ENCODE measurements around the gene EHD1. TPM values are rescaled to one million over a fixed set of nuclear protein-coding genes. Genes with fewer than 3 reads are reported as not detected.
A peak's percentile ranks its signal among the peaks of the same experiment; 100 is the strongest.

EHD1 gene
- total and polyA plus RNA-seq, 9 donors = 46.1 to 117 (median 87.0) TPM

- peaks cover 52% of the 10 kb centered on the region for H3K36me3 ChIP-seq (ENCODE audit: control insufficient read depth, insufficient read depth, low read length)
- peaks cover 92% of the 10 kb centered on the region for H3K4me1 ChIP-seq (ENCODE audit: control insufficient read depth, insufficient read depth, low read length)
- 71% methylated on average over 16 of the region's 28 CpGs for WGBS (ENCODE audit: insufficient coverage)
Measured at GRCh38 chr11:64867748-64868462, 10.5 kb downstream of the EHD1 start.

GRCh38 chr11:64866173-64866491, 12.3 kb downstream of the EHD1 start:
- H3K4me3 ChIP-seq (ENCODE audit: low read length) = no peak overlapping the region
- H3K36me3 ChIP-seq (ENCODE audit: control insufficient read depth, insufficient read depth, low read length) = peaks cover 35% of the 10 kb centered on the region
- no peaks in the 10 kb centered on the region for H3K27me3 ChIP-seq (ENCODE audit: control insufficient read depth, insufficient read depth, low read length)
- peaks cover 91% of the 10 kb centered on the region for H3K4me1 ChIP-seq (ENCODE audit: control insufficient read depth, insufficient read depth, low read length)
- no peak for DNase-seq
- 100% methylated on average over 2 of the region's 4 CpGs for WGBS (ENCODE audit: insufficient coverage)
- H3K27ac ChIP-seq (ENCODE audit: low read length) = peak overlapping the region; percentile 24
- no peaks in the 10 kb centered on the region for H3K9me3 ChIP-seq (replicated peaks; ENCODE audit: control insufficient read depth, low read depth, low read length)

More at GRCh38 chr11:64867748-64868462, 10.5 kb downstream of the EHD1 start:
- no peak for DNase-seq
- Histone ChIP-seq H3K9me3 (replicated peaks; ENCODE audit: control insufficient read depth, low read depth, low read length) (no peaks in the 10 kb centered on the region), H3K27ac (ENCODE audit: low read length) (peak overlapping the region; percentile 94), H3K27me3 (ENCODE audit: control insufficient read depth, insufficient read depth, low read length) (no peaks in the 10 kb centered on the region), H3K4me3 (ENCODE audit: low read length) (no peak overlapping the region)

GRCh38 chr11:64865286-64866172, 12.9 kb downstream of the EHD1 start:
- peaks cover 88% of the 10 kb centered on the region for H3K4me1 ChIP-seq (ENCODE audit: control insufficient read depth, insufficient read depth, low read length)
- DNase-seq = no peak
- no peaks in the 10 kb centered on the region for H3K9me3 ChIP-seq (replicated peaks; ENCODE audit: control insufficient read depth, low read depth, low read length)
- H3K36me3 ChIP-seq (ENCODE audit: control insufficient read depth, insufficient read depth, low read length) = peaks cover 29% of the 10 kb centered on the region
- WGBS (ENCODE audit: insufficient coverage) = 72% methylated on average over 10 of the region's 15 CpGs
- peak overlapping the region; percentile 95 for H3K27ac ChIP-seq (ENCODE audit: low read length)
- no peaks in the 10 kb centered on the region for H3K27me3 ChIP-seq (ENCODE audit: control insufficient read depth, insufficient read depth, low read length)
- no peak overlapping the region for H3K4me3 ChIP-seq (ENCODE audit: low read length)

GRCh38 chr11:64864473-64865285, 13.7 kb downstream of the EHD1 start:
- Histone ChIP-seq H3K9me3 (replicated peaks; ENCODE audit: control insufficient read depth, low read depth, low read length) (no peaks in the 10 kb centered on the region), H3K4me3 (ENCODE audit: low read length) (no peak overlapping the region), H3K4me1 (ENCODE audit: control insufficient read depth, insufficient read depth, low read length) (peaks cover 82% of the 10 kb centered on the region), H3K27me3 (ENCODE audit: control insufficient read depth, insufficient read depth, low read length) (no peaks in the 10 kb centered on the region), H3K27ac (ENCODE audit: low read length) (peak overlapping the region; percentile 95), H3K36me3 (ENCODE audit: control insufficient read depth, insufficient read depth, low read length) (peaks cover 27% of the 10 kb centered on the region)
- WGBS (ENCODE audit: insufficient coverage) = 34% methylated on average over 13 of the region's 18 CpGs
- DNase-seq = peak; percentile 93

- Histone ChIP-seq H3K4me1 (ENCODE audit: control insufficient read depth, insufficient read depth, low read length) (peaks cover 82% of the 10 kb centered on the region), H3K36me3 (ENCODE audit: control insufficient read depth, insufficient read depth, low read length) (peaks cover 28% of the 10 kb centered on the region), H3K27ac (ENCODE audit: low read length) (peak overlapping the region; percentile 95), H3K27me3 (ENCODE audit: control insufficient read depth, insufficient read depth, low read length) (no peaks in the 10 kb centered on the region), H3K4me3 (ENCODE audit: low read length) (no peak overlapping the region), H3K9me3 (replicated peaks; ENCODE audit: control insufficient read depth, low read depth, low read length) (no peaks in the 10 kb centered on the region)
- DNase-seq = no peak
- 31% methylated on average over 9 of the region's 9 CpGs for WGBS (ENCODE audit: insufficient coverage)
Measured at GRCh38 chr11:64864135-64864472, 14.3 kb downstream of the EHD1 start.

- Histone ChIP-seq H3K4me3 (ENCODE audit: low read length) (no peak overlapping the region), H3K9me3 (replicated peaks; ENCODE audit: control insufficient read depth, low read depth, low read length) (no peaks in the 10 kb centered on the region), H3K27ac (ENCODE audit: low read length) (peak overlapping the region; percentile 95), H3K27me3 (ENCODE audit: control insufficient read depth, insufficient read depth, low read length) (no peaks in the 10 kb centered on the region), H3K4me1 (ENCODE audit: control insufficient read depth, insufficient read depth, low read length) (peaks cover 82% of the 10 kb centered on the region), H3K36me3 (ENCODE audit: control insufficient read depth, insufficient read depth, low read length) (peaks cover 29% of the 10 kb centered on the region)
- DNase-seq = peak; percentile 57
- 18% methylated on average over 21 of the region's 23 CpGs for whole genome bisulfite sequencing (ENCODE audit: insufficient coverage)
Measured at GRCh38 chr11:64863391-64864060, 14.9 kb downstream of the EHD1 start.

- Histone ChIP-seq H3K27me3 (ENCODE audit: control insufficient read depth, insufficient read depth, low read length) (no peaks in the 10 kb centered on the region), H3K4me3 (ENCODE audit: low read length) (no peak overlapping the region), H3K4me1 (ENCODE audit: control insufficient read depth, insufficient read depth, low read length) (peaks cover 82% of the 10 kb centered on the region), H3K9me3 (replicated peaks; ENCODE audit: control insufficient read depth, low read depth, low read length) (no peaks in the 10 kb centered on the region), H3K27ac (ENCODE audit: low read length) (peak overlapping the region; percentile 95), H3K36me3 (ENCODE audit: control insufficient read depth, insufficient read depth, low read length) (peaks cover 27% of the 10 kb centered on the region)
- 22% methylated on average over 5 of the region's 9 CpGs for WGBS (ENCODE audit: insufficient coverage)
- peak; percentile 59 for DNase-seq
Measured at GRCh38 chr11:64862987-64863390, 15.4 kb downstream of the EHD1 start.

- peaks cover 82% of the 10 kb centered on the region for H3K4me1 ChIP-seq (ENCODE audit: control insufficient read depth, insufficient read depth, low read length)
- H3K27me3 ChIP-seq (ENCODE audit: control insufficient read depth, insufficient read depth, low read length) = no peaks in the 10 kb centered on the region
- peaks cover 33% of the 10 kb centered on the region for H3K36me3 ChIP-seq (ENCODE audit: control insufficient read depth, insufficient read depth, low read length)
- 85% methylated on average over 5 of the region's 6 CpGs for WGBS (ENCODE audit: insufficient coverage)
- H3K27ac ChIP-seq (ENCODE audit: low read length) = no peak overlapping the region
- H3K9me3 ChIP-seq (replicated peaks; ENCODE audit: control insufficient read depth, low read depth, low read length) = no peaks in the 10 kb centered on the region
- peak; percentile 67 for DNase-seq
- H3K4me3 ChIP-seq (ENCODE audit: low read length) = no peak overlapping the region
Measured at GRCh38 chr11:64861227-64861975, 17.0 kb downstream of the EHD1 start.

All from muscle of leg (tissue), 11 donors.